NCI-H2171 (cell line): ENCODE results near the gene LHX2.
"Not testable (repeated sequence)": the region's sequence is repeated elsewhere in the genome, so short reads cannot be mapped to it uniquely, and the experiment has no call there.

Source experiments
- DNase-seq: peaks from one replicate; lab custom pipeline; 2025; lab: John Stamatoyannopoulos, UW

Gene LHX2, protein sequence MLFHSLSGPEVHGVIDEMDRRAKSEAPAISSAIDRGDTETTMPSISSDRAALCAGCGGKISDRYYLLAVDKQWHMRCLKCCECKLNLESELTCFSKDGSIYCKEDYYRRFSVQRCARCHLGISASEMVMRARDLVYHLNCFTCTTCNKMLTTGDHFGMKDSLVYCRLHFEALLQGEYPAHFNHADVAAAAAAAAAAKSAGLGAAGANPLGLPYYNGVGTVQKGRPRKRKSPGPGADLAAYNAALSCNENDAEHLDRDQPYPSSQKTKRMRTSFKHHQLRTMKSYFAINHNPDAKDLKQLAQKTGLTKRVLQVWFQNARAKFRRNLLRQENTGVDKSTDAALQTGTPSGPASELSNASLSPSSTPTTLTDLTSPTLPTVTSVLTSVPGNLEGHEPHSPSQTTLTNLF

DNA sequence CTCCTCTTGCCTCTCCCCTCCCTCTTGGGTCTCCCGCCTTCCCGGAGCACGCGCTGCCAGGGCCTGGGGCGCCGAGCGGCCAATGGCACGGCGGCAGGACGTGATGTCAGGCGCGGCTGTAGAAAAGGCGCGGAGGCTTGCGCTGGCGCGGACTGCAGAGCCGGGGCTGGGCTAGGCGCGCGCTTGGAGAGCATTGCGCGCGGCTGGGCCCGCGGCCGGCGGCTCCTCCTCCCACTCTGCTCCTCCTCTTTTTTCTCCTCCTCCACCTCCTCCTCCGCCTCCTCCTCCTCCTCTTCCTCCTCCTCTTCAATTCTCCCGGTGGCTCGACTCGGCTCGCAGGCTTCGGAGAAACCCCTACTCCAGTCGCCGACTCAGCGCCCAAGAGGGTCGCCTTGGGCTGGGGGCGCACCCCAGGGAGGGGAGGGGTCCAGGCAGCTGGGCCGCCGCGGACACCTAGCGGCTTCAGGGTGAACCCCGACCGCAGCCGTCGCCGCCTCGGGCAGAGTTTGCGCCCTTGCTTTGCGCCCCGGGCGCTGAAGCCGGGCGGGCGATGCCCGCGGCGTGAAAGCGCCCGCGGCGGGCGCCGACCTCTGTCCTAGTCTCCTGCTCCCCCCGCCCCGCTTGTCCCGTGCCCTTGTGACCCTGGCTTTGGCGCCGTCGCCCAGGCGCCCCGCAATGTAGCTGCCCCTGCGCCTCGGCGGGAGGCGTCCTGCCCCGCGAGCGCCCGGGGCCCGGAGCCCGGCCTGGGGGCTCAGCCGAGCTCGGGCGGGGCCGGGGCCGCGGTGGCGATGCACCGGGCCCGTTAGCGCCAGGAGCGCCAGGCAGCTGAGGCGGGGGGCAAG, at the start of gene LHX2:
Gene LHX2, plus strand, starts transcription at position 309 of the 842 bp plus-strand sequence. CDS start 581 bp downstream, outside the sequence.
- peak; percentile 94 for DNase-seq

DNA sequence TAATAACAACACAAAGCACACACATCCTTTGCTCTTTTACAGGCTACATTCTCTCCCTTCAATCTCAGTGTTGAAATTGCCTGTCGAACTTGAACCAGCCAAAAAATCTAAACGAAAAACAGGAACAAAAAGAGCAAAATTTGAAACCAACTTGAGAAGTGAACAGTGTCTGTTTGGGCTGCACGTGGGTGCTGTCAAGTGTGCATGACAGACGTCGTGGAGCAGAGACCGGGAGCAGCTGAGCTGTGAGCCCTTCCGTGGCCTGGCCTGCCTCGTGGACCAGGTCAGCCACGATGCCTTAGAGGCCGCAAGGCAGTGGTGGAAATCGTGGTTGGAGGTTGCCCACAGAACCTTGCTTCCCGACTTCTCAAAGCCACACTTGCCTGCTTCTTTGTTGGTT, 46.8 kb upstream of the LHX2 start:
- no peak for DNase-seq

DNA sequence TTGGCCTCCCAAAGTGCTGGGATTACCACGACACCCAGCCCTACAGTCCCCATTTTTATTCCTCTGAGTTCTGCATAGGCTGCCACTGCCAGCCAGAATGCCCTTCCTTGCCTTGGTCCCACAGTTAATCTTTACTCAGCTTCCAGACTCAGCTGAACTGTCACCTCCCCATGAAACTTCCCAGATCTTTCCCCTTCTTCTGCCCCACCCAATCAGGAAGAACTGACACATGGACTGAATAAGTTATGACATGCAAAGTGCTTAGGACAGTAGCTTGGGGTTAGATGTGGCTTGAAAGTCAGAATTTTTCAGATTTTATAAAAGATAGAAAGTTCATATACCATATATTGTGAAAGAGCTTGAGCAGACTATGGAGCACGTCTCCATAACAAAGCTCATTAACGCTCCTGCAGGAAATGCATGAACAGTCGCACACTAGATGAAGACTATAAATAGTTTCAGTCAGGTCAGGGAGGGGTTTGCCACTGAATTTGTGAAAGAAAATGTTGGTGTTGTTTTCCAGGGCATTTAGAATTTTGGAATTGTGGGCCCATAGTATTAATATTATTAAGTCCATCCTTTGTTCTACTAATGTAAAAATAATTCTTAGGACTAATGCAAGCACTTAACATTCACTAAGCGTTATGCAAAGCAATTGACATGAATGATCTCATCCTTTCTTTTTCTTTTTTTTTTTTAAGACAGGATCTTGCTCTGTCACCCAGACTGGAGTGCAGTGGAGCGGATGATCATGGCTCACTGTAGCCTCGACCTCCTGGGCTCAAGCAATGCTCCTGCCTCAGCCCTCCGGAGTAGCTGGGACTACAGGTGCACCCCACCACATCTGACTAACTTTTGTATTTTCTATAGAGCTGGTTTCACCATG, 45.5 kb upstream of the LHX2 start:
- no peak for DNase-seq

DNA sequence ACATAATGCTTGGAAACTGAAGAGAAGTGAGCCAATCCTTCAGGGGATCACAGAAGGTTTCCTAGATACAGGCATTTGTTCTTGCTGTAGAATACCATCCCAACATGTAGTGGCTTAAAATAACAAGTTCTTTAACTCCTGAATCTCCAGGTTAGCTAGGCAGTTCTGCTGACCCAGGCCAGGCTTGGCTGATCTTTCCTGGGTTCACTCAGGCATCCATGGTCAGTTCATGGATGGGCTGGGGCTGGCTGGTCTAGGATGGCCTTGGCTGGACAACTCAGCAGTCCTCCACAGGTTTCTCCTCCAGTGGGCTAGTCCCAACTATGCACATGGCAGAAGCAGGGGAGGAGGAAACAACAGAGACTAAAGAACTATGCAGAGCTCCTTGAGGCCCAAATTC, 44.2 kb upstream of the LHX2 start:
- no peak for DNase-seq

DNA sequence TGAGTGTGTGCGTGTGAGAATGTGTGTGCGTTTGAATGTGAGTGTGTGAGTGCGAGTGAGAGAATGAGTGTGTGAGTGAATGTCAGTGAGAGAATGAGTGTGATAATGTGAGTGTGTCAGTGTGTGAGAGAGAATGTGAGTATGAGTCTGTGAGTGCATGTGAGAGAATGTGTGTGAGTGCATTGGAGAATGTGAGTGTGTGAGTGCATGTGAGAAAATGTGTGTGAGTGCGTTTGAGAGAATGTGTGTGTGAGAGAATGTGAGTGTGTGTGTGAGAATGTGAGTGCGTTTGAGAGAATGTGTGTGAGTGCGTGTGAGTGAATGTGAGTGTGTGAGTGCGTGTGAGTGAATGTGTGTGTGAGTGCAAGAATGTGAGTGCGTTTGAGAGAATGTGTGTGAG, 39.0 kb upstream of the LHX2 start:
- no peak for DNase-seq

DNA sequence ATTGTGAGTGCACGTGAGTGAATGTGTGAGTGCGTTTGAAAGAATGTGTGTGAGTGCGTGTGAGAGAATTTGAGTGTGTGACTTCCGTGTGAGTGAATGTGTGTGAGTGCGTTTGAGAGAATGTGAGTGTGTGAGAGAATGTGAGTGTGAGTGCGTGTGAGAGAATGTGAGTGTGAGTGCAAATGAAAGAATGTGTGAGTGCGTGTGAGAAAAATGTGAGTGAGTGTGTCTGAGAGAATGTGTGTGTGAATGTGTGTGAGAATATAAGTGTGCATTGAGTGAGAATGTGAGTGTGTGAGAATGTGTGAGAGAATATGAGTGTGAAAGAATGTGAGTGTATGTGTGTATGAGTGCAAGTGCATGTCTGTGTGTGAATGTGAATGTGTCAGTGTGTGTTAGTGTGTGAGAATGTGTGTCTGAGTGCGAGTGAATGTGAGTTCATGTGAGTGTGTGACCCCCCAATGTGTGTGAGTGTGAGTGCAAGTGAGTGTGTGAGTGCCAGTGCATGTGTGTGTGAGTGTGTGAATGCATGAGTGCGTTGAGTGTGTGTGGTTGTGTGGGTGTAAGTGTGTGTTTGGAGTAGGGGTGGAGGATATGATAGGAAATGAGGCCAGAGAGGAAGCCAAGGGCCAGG, 37.9 kb upstream of the LHX2 start:
- DNase-seq, result no peak

DNA sequence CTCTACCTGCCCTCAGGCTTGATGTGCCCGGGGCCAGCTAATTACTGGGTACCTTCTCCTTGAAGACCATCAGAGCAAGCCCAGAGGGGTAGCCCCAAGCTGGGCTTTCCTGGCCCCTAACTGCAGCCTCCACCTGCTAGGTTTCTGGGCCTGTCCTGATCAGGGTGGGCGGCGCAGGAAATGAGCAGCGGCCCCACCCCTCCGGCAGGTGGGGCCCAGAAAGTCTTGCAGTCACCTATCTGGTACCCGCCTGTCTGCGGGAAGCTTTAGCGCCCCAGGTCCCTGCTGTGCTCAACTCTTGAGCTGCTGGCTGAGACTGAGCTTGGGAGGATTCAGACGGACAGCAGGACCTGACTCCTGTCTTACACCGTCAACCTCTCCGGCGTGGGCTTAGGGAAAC, 37.1 kb upstream of the LHX2 start:
- no peak for DNase-seq

DNA sequence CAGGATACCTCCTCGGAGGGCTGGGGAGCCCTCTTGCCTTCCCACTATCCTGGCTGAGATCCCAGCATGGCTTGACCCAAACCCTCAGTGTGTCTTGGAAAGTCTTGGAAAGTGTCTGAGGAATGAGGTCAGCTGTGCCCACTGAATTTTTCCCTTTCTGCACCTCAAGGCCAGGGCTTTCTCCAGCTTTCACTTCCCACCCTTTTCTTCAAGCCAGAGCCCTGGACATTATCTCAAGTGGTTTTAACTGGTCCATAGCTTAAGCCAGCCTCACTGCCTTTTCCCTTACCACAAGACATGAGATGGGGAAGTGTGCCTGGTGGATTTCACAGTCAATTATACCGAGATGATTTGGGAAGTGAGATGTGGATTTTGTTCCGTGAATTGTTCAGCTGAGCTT, 35.7 kb upstream of the LHX2 start:
- DNase-seq, result no peak

DNA sequence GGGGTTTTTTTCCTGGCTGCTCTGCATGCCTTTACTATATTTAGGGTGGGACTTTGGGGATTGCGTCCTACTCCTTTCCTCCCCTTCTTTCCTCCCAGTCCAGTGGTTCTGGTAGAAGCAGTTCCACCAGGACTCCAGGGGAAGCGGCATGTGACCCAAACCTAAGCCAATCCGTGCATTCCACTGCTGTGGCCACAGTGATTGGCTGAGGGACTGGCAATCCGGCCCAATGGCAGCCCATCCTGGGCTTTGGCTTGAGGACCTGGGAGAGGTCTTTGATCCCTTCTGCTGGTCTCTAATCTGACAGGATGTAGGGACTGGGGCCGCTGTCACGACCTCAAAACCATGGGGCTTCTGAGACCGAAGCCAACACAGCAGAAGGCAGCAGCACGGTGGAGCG, 35.0 kb upstream of the LHX2 start:
- DNase-seq, result not testable (repeated sequence)

DNA sequence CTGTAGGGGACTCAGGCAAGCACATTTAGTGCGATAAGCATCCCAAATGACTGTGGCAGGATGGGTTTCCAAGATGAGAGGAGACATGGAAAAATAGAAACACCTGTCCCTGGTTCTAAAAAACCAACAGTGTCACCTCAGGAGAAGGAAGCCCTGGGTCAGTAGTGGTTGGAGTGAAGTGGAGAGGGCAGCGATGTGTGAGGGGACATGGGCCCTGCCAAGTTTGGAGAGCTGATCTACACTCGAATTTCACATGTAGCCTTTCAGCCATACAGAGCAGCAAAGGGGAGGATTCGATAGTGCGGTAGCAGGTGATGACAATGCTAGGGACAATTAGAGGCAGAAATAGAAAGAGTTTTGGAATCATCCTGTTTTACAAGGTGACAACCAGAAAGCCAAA, 32.6 kb upstream of the LHX2 start:
- DNase-seq, result no peak

DNA sequence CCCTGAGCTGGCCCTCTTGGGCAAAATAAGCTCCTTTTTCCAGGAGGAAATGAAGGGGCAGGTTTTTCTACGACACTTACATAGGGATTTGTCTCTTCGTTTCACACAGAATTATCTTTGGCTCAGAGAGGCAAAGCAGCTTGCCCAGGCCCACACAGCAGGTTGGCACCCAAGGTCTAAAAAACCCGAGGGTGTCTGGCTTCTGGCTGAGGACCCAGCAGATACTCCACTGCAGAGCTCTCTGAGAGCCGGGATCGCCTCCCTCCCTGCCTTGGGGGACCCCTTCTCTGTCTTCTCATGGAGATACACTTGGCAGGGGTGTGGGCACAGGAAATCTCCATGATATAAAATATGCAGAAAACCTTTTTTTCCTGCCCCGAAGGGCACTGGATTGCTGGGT, 29.0 kb upstream of the LHX2 start:
- DNase-seq, result no peak

DNA sequence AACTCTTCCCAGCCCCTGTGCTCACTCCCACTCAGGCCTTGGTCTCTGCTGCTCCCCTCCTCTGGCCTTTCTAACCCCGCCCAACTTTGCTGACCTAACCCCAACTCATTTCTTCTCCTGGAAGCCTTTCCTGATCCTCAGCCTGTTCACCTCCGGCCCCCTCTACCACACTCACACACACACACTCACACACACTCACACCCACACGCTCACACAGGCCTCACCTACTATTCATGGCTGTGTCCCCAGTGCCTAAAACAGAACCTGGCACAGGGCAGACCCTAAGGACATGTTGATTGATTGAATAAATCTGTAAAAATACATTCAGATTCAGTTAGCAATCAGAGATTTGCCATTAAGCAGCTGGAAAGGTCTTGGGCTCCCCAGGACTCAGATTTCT, 28.5 kb upstream of the LHX2 start:
- no peak for DNase-seq

DNA sequence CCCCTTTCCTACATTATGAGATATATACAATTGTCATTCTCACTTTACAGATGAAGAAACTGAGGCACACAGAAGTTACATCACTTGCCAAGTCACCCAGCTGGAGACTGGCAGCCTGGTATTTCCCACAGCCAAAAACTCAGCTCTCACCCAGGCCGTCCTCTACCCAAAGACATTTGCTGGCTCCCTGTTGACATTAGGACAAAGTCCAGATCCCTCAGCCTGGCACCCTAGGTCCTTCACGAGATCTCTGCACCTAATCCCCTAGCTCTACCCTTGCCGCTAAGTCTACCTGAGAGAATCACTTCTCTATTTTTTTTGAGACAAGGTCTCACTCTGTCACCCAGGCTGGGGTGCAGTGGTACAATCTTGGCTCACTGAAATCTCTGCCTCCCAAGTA, 26.8 kb upstream of the LHX2 start:
- DNase-seq, result no peak

DNA sequence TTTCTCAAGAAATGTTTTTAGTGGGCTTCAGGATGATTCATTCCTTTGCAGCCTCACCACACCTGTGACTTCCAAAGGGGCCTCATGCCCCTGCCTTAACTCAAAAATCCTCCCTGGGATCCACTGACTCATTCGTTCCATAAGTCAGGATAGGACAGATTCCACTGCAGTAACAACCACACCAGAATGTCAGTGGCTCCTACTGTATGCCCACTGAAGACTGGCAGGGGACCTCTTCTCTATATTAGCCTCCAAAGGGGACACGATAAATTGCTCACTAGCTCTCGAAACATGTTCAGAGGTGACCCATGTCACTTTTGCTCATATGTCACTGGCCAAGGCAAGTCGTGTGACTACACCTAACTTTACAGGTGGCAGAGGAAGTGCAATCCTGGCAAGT, 25.7 kb upstream of the LHX2 start:
- DNase-seq, result no peak

DNA sequence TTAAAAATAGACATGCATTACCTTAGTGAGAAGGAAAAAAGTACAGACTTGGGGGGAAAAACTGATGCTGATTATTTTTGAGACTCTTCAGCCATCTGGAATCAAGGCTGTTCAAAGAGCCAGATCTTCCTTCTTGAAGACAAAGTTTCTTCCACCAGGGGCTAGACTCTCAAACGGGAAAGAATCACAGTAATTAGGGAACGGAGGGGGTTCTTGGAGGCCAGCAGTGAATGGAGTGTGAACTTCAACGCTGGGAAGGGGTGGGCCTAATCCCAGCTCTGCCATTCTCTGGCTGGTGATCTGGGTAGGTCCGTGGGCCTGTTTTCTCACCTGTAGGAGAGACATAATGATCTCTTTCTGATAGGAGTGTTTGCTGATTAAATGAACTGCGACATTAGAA, 21.1 kb upstream of the LHX2 start:
- DNase-seq, result no peak

DNA sequence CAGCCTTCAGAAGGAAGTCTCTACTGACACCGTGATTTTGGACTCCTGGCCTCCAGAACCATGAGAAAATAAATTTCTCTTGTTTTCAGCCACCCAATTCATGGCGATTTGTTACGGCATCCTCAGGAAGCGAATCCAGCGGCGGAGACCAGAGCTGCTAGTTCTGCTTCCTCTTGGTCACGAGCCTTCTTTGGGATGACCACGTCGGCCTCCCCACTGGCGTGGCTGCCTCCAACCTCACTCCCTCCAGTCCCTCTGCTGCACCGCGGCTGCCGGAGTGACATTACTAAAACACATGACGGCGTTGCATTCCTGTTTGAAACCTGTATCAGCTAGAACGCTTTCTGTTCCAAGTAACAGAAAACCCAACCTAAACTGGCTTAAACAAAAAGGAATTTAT, 18.9 kb upstream of the LHX2 start:
- DNase-seq, result not testable (repeated sequence)

DNA sequence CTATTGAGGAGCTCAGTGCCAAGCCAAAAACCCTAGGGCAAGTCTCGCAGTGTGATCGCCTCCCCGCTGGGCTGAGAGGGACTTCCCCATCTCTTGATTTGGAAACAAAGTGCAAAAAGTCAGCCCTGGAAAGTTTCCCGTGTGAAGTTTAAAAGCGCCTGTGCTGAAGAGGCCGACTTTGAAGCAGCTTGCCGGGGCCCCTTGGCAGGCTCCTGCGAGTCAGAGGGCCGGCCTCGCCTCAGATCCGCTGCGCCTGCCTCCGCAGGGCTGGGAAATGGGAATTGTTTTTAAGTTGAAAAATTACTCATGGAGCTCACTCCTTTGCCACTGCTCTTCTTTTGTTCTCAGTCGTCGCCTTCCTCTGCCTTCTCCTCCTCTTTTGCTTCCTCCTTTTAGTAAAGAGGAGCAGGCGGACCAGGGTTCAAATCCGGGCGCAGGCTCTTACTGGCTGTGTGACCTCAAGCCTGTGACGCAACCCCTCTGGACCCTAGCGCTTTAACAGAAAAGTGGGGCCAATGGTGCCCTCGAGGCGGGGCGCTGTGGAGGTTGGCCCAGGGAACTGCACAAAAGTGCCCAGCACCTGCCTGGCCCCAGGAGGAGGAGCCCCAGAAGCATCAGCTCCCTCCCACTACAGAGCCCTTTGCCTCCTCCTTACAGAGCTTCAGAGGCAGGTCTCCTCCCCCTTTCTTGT, 14.7 kb upstream of the LHX2 start:
- no peak for DNase-seq

DNA sequence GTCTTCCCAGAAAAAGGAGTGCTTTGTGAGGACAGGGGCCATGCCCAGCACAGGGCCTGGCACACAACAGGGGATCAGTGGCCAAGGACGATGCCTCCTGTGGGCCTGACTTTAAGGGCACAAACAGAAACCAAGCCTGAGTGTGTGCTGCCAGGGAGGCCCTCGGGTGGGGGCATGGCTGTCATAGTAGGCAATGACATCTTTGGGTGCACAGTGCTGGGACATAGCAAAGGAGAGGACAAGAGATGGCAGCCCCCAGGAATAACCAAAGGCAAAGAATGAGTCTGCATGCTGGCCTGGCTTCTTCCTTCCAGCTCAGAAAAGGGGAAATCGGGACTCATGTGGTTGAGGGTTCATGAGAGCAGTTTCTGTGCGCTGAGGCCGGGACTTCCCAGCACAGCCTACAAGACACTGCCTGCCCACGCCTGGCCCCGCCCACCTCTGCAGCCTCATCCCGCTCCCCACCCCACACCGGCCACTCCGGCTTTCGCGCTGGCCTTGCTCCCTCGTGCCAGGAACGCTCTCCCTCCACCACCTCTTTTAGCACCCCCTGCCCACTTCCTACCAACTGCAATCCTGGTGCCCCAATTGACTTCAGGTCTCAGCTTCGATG, 13.8 kb upstream of the LHX2 start:
- DNase-seq, result no peak

DNA sequence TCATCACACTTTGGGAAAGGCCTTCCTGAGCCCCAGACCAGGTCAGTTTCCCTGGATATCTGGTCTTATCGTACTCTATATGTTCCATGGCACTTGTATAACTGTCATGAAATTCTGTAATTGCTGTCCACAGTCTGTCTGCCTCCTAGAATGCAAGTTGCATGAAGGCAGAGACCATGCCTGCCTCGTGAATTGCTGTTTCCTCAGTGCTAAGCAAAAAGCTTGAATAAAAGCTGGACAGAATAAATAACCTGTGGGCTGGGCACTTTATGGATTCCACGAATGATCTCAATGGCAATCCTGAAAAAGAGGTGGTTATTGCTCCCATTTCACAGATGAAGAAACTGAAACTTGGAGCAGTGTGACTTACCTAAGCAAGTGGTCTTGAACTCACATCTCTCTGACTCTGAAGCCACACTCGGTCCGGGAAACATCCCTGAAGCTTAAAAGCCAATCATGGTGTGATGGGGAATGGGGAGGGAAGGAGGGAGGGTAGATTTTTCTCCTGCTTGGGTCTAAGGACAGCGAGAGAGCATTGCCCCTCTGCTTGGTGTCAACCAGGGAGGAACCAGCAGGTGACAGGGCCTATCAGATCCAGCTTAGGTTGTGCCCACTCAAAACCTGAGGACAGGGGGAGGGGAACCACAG, 13.2 kb upstream of the LHX2 start:
- no peak for DNase-seq

DNA sequence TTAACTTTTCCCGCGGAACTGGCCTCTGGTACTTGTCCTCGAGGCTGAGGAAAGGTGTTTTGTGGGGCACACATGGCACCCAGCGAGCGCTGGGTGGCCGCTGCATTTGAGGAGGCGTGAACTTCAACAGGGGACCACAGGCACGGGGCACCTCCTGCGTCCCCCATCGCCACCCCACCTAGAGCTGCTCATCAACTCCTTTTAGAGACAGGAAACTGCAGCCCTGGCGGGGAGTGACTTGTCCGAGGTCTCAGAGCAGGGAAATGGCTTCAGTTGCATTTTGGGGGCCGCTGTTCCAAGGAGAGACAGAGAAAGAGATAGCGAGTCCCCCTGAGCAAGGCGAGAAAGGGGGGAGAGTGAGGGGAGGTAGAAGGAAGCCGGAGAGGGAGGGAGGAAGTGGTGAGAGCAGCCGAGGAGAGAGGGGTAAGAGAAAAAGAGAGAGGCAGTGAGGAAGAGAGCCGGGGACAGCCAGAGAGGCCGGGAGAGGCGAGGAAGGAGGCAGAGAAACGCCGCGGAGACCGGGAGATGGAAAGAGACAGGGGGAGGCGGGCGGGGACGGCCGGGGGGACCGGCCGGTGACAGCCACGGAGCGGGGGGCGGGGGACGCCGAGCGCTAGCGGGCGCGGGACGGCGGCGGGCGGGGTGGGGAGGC, 12.5 kb upstream of the LHX2 start:
- DNase-seq, result no peak
